Gastroesophageal sphincter (tissue), 4 donors: ENCODE results near the gene PGR. TPM values are rescaled to one million over a fixed set of nuclear protein-coding genes. Genes with fewer than 3 reads are reported as not detected.

ENCODE experiments used
- ATAC-seq: fragments of 150-250 bp; one replicate; pipeline ENCODE4 v1.9.1; 2016; ENCODE audit warnings: mild to moderate bottlenecking, moderate library complexity
- H3K27ac ChIP-seq, 4 donors: fragments of 200-600 bp; sonication (generic) in 3 of 4; 1 replicate in 3 of 4; 2 replicates in 1 of 4; pipeline ENCODE4 v1.5.1; 2016 to 2019
- H3K27me3 ChIP-seq: fragments of 200-600 bp; sonication (generic); one replicate; pipeline ENCODE4 v1.5.1; 2019
- H3K36me3 ChIP-seq, 2 donors: fragments of 200-600 bp; sonication (generic); one replicate each; pipeline ENCODE4 v1.5.1; 2019; ENCODE audit warnings: control low read depth in 1 of 2
- H3K4me1 ChIP-seq, 3 donors: fragments of 200-600 bp; sonication (generic); 1 replicate in 2 of 3; 2 replicates in 1 of 3; pipeline ENCODE4 v1.5.1; 2016 to 2019; ENCODE audit warnings: control low read depth in 2 of 3
- H3K4me3 ChIP-seq, 2 donors: fragments of 200-600 bp; sonication (generic); one replicate each; pipeline ENCODE4 v1.5.1; 2019; ENCODE audit warnings: mild to moderate bottlenecking in 1 of 2, moderate library complexity in 1 of 2
- H3K9me3 ChIP-seq, 3 donors: fragments of 200-600 bp; sonication (generic); one replicate each; pipeline ENCODE4 v1.5.1; 2017 to 2019; ENCODE audit warnings: control low read depth in 2 of 3
- EP300 ChIP-seq: sonication (generic); formaldehyde crosslinking; IDR thresholded peaks from one replicate; pipeline ENCODE4 v1.6.1; 2017; ENCODE audit warnings: antibody characterized with exemption, mild to moderate bottlenecking
- POLR2A ChIP-seq, 2 donors: fragments of 450-650 bp; IDR thresholded peaks; one replicate each; pipeline ENCODE4 v1.6.1; 2017; ENCODE audit warnings: antibody characterized with exemption in 2 of 2, mild to moderate bottlenecking in 2 of 2, moderate library complexity in 1 of 2
- POLR2AphosphoS5 ChIP-seq: sonication (generic); formaldehyde crosslinking; IDR thresholded peaks from one replicate; pipeline ENCODE4 v1.6.1; 2017; ENCODE audit warnings: antibody characterized with exemption
- WGBS, 2 donors: methylation state at CpG; one replicate each; pipeline ENCODE4 v1.1.5; 2018; ENCODE audit warnings: low coverage in 1 of 2; 5-methylcytosine and 5-hydroxymethylcytosine counted together
- total RNA-seq, 4 donors: library from RNA; depleted of rRNA; stranded (reverse); fragments of >200 nt; gene quantifications; one replicate each; pipeline ENCODE4 v1.1.0, GENCODE V29; 2016
- TF ChIP-seq, protein P1 (sequence below), 4 experiments: fragments of 200-600 bp in 2 of 4; fragments of 450-650 bp in 2 of 4; sonication (generic) in 1 of 4; IDR thresholded peaks; one replicate each; pipeline ENCODE4 v1.5.1; 2017 to 2019; ENCODE audit warnings: antibody characterized with exemption in 4 of 4, mild to moderate bottlenecking in 2 of 4, moderate library complexity in 2 of 4

The PGR gene
- total RNA-seq, 4 donors from 2014 or later = 5.1 to 11.3 (median 9.2) TPM

DNA sequence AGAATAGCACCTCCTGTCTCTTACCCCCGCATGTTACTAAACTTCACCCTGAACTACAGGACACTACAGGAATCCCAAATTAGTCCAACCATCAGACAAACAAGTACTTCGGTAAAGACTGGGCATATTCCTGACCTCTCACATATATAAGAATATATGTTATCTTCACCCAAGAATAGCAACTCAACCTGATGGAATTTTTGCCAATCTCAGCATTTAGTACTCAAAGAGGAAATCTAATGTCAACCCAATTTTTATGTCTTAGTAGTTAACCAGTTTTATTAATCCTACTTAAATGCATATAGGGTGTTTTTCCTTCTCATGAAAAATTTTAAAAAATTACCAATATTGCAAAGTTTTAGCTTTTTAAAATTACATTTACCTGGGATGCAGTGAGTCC is 26.2 kb downstream of the PGR start:
- Histone ChIP-seq H3K9me3 (no peaks in the 10 kb centered on the region), H3K27ac (no peak overlapping the region), H3K4me3 (no peak overlapping the region), H3K36me3 (no peaks in the 10 kb centered on the region), H3K4me1 (no peaks in the 10 kb centered on the region), H3K27me3 (no peaks in the 10 kb centered on the region)
- no peak for ATAC-seq
- TF ChIP-seq POLR2AphosphoS5 (no peak), EP300 (no peak), POLR2A (IDR thresholded peaks at IDR 0.05) (no peak)
- TF ChIP-seq, protein P1, sequence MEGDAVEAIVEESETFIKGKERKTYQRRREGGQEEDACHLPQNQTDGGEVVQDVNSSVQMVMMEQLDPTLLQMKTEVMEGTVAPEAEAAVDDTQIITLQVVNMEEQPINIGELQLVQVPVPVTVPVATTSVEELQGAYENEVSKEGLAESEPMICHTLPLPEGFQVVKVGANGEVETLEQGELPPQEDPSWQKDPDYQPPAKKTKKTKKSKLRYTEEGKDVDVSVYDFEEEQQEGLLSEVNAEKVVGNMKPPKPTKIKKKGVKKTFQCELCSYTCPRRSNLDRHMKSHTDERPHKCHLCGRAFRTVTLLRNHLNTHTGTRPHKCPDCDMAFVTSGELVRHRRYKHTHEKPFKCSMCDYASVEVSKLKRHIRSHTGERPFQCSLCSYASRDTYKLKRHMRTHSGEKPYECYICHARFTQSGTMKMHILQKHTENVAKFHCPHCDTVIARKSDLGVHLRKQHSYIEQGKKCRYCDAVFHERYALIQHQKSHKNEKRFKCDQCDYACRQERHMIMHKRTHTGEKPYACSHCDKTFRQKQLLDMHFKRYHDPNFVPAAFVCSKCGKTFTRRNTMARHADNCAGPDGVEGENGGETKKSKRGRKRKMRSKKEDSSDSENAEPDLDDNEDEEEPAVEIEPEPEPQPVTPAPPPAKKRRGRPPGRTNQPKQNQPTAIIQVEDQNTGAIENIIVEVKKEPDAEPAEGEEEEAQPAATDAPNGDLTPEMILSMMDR (IDR thresholded peaks at IDR 0.05) = no peak
- WGBS, 2 donors = 77 to 85% methylated on average over 1 to 2 of the region's 2 CpGs

DNA sequence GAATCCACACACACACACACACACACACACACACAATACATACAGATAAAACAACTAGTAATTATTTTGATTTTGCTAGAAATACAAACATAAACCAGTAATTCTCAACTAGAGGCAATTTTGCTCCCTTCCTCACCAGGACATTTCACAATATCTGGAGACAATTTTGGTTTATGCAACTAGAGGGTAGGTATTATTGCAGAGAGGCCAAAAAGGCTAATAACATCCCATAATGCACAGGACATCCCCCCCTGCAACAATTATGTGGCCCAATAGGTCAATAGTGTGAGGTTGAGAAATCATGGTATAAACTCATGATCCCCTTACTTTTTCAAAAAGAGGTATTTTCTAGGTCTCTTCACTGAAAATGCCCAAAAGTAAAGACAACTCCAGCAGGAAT is 29.0 kb downstream of the PGR start:
- Histone ChIP-seq H3K9me3 (no peaks in the 10 kb centered on the region), H3K27ac (peak overlapping the region in 1 of 4 donors; percentile 30), H3K4me3 (no peak overlapping the region), H3K27me3 (no peaks in the 10 kb centered on the region), H3K4me1 (no peaks in the 10 kb centered on the region), H3K36me3 (no peaks in the 10 kb centered on the region)
- ATAC-seq = peak; percentile 71
- TF ChIP-seq EP300 (no peak), POLR2AphosphoS5 (no peak), POLR2A (IDR thresholded peaks at IDR 0.05) (no peak)
- TF ChIP-seq, protein P1 (IDR thresholded peaks at IDR 0.05) = no peak

DNA sequence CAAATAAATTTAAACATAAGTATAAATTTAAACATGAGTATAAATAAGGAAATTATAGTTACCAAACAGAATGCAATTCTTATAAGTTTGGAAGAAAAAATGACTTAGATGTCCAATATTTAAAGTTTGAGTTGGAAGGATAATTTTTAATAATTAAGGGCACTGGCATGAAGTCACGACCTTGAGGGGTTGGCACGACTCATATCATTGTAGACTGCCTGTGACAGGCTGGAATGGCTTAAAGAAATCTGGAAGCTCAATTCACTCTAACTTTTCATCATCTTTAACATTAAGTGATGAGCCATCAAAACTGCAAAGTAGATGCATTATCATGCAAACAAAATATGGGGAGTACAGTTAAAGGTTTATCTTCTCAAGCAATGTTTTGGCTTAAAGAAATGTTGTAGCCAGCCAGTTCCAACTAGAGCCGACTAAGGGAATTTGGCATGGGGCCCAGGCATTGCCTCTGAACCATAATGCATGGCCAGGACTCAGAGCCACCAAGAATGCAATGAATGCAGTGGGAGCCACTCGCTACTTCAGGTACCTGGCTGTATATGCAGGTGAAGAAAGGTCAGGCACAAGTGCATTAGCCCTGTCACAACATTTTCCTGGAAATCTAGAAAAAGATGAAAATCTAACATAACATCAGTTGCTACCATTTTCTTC is 33.4 kb downstream of the PGR start:
- WGBS, 2 donors = 55 to 67% methylated on average over 2 to 4 of the region's 4 CpGs
- Histone ChIP-seq H3K27ac (no peak overlapping the region), H3K36me3 (no peaks in the 10 kb centered on the region), H3K9me3 (no peaks in the 10 kb centered on the region), H3K27me3 (no peaks in the 10 kb centered on the region), H3K4me1 (no peaks in the 10 kb centered on the region), H3K4me3 (no peak overlapping the region)
- TF ChIP-seq, protein P1 (IDR thresholded peaks at IDR 0.05) = no peak
- TF ChIP-seq POLR2A (IDR thresholded peaks at IDR 0.05) (no peak), POLR2AphosphoS5 (no peak), EP300 (no peak)
- no peak for ATAC-seq

DNA sequence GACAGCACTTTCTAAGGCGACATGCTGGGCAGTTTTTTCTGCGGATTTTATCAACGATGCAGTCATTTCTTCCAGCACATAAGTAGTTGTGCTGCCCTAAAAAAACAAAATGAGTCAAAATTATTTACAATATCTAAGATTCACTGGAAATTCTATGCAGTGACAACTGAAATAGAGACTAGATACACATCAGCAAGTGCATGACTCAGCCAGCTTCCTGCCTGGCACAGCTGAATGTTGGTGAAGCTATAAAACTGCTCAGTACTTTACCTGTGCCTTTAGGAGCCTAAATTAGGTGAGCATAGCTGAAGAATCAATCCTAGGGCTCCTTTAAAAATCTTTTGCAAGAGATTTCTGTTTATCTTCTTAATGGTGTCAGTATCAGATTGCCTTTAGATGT is 37.8 kb downstream of the PGR start:
- H3K4me1 ChIP-seq = no peaks in the 10 kb centered on the region
- WGBS, 2 donors = 86 to 93% methylated on average over 3 of the region's 3 CpGs
- H3K27me3 ChIP-seq = no peaks in the 10 kb centered on the region
- TF ChIP-seq EP300 (no peak), POLR2AphosphoS5 (no peak), POLR2A (IDR thresholded peaks at IDR 0.05) (no peak)
- TF ChIP-seq, protein P1 (IDR thresholded peaks at IDR 0.05) = no peak
- H3K36me3 ChIP-seq = peaks cover 0 to 8% of the 10 kb centered on the region in 2 donors
- no peak for ATAC-seq
- H3K27ac ChIP-seq = no peak overlapping the region
- no peak overlapping the region for H3K4me3 ChIP-seq
- H3K9me3 ChIP-seq = no peaks in the 10 kb centered on the region

DNA sequence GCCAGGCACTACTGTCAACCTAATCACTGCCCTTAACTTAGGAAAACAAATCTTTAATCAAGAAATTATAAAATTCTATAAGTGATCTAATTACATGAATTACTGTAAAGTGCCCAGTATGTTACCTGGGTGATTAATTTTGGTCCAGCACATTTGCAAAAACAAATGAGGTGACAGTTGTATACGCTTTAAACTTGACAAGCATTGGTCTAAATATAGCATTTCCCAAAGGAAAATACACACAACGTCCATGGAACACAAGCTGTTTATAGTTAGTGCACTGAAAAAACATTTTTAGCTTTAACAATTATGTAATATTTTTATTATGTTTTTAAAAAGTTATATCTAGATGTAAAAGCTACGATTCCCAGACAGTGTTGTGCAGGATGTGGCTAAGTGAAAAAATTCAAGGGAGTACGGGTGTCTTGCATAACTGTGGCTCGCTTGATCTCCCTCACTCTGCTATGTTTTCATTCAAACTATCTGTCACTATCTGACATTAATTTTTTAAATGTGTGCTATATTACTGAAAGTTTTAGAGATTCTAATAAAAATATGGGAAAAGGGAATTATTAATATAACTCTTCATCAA is 38.8 kb downstream of the PGR start:
- H3K4me3 ChIP-seq = no peak overlapping the region
- peaks cover 0 to 8% of the 10 kb centered on the region in 2 donors for H3K36me3 ChIP-seq
- no peak for TF ChIP-seq POLR2AphosphoS5
- TF ChIP-seq POLR2A (IDR thresholded peaks at IDR 0.05) = no peak
- TF ChIP-seq, protein P1 (IDR thresholded peaks at IDR 0.05) = no peak
- TF ChIP-seq EP300 = no peak
- 28 to 45% methylated on average over 5 of the region's 5 CpGs for WGBS, 2 donors
- H3K9me3 ChIP-seq = no peaks in the 10 kb centered on the region
- H3K27me3 ChIP-seq = no peaks in the 10 kb centered on the region
- no peaks in the 10 kb centered on the region for H3K4me1 ChIP-seq
- H3K27ac ChIP-seq = no peak overlapping the region
- no peak for ATAC-seq
